ENCODE results near the gene TBL1X.

DNA sequence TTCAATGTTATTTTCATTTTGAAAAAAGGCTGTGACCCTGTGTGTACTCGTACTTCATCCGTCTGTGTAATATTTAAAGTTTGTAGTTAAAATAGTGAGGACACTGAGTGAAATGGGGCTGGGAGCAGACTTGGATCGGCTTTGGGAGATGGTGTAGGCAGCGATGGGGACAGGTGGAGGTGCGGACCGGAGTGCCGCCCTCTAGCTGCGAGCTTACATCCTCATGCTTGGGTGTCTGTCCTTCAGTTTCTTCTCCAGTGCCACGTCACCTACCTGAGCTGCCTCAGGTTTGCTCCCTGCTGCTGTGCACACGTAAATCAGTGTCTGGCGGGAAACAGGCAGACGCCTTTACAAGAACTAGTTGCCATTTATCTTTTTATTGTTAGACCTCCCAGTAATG lies 154.7 kb downstream of the TBL1X start:
- TF ChIP-seq, protein P1, sequence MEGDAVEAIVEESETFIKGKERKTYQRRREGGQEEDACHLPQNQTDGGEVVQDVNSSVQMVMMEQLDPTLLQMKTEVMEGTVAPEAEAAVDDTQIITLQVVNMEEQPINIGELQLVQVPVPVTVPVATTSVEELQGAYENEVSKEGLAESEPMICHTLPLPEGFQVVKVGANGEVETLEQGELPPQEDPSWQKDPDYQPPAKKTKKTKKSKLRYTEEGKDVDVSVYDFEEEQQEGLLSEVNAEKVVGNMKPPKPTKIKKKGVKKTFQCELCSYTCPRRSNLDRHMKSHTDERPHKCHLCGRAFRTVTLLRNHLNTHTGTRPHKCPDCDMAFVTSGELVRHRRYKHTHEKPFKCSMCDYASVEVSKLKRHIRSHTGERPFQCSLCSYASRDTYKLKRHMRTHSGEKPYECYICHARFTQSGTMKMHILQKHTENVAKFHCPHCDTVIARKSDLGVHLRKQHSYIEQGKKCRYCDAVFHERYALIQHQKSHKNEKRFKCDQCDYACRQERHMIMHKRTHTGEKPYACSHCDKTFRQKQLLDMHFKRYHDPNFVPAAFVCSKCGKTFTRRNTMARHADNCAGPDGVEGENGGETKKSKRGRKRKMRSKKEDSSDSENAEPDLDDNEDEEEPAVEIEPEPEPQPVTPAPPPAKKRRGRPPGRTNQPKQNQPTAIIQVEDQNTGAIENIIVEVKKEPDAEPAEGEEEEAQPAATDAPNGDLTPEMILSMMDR (conservative IDR thresholded peaks at IDR 0.05; ENCODE audit: low read length), result no peak
- no peak for TF ChIP-seq EZH2phosphoT487 (IDR thresholded peaks at IDR 0.05; ENCODE audit: borderline replicate concordance, low read depth, low read length)

Data from OCI-LY7 (cell line).